HG03039 (cell line): ENCODE measurements around the gene HIVEP3.

Experiments used
- ATAC-seq: cut with Tn5 transposase; IDR thresholded peaks from one replicate; pipeline ENCODE4 v1.9.1; 2021; ENCODE audit warnings: mild to moderate bottlenecking, moderate library complexity; ENCODE audit not compliant: unreplicated experiment

HIVEP3 gene

GRCh38 chr1:41621791-41622190 lies 296.9 kb downstream of the HIVEP3 start:
- no peak for ATAC-seq

DNA sequence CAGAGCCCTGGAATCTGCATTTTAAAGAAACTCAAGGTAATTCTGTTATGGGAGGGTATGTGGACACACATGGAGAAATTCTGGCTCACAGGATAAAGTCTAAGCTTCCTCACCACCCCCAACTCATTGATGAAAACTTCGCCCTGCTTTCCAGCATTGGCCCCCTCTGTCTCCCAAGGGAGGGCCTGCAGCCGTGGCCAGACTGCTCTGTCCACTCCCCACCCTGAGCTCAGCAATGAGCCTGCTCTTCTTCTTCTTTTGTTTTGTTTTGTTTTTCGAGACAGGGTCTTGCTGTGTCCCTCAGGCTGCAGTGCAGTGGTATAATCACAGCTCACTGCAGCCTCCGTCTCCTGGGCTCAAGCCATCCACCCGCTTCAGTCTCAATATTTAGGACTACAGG lies 297.5 kb downstream of the HIVEP3 start:
- no peak for ATAC-seq

DNA sequence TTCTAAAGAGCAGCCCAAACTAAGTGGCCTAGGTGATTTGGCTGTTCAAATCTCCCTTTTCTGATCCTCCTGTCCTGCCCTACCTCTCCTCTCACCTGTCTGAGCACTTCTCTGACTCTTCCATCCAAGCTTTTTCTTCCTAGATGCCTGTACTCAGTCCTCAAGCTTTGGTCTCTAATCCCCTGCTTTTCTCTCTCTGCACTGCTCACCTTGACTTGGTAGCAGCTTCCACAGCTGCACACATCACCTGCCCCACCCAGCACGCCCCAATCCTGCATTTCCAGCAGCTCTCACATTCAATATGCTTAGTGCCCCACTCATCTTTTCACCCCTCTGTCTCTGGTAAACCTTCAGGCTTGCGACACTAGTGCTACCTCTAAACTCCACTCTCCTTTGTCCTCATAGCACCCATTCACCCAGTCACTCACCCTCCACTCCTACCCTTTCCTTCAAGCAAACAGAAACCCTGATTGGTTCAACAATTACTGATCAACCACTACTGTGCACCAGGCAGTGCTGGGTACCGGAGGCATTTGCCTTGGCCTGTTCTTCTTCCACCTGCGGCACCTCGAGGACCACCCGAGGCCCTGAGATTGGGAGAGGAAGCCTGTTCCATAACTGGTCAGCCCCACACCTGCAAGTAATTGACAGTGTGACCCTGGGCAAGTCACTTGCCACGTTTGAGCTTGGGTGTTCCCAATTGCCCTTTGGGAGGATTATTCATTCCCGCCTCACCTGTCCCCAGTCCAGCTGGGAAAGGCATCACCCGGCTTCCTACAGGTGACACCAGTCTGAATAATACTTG lies 298.2 kb downstream of the HIVEP3 start:
- ATAC-seq: no peak

DNA sequence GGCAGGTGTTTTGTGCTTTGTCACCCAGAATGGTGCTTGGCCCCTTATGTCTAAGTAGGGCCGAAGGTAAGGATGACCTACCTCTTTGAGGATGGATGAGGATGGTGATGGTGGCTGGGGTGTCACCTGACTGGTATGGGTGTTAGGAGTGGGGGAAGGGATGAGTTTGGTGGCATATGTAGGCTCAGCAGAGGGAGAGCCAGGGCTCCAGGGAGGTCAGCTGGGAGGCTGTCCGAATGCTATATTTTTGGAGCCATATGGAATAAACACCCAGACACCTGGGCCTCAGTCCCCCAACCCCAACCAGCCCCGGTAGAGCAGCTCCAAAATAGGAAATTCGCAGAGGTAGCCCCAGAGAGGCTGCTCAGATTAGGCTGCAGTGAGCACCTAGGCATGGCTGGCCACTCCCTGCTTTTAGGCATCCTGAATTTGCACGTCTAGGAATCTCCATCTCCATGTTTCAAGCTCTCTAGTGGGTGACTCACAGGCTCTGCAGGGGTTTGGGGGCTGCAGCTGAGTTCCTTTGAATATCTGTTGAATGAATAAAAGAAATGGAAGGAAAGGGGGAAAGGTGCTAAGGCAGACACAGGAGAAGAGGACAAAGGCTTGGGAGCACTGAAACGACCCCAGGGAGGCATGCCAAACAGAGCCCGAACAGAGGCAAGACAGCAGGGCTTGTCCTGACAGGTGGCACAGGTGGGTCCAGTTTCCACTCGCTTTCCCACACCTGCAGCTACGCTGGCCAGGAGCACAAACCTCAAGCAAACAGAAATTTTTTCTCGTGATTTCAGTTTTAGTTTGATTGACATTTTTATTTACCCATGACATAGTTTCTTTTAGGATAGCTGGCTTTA lies 299.0 kb downstream of the HIVEP3 start:
- ATAC-seq: no peak

DNA sequence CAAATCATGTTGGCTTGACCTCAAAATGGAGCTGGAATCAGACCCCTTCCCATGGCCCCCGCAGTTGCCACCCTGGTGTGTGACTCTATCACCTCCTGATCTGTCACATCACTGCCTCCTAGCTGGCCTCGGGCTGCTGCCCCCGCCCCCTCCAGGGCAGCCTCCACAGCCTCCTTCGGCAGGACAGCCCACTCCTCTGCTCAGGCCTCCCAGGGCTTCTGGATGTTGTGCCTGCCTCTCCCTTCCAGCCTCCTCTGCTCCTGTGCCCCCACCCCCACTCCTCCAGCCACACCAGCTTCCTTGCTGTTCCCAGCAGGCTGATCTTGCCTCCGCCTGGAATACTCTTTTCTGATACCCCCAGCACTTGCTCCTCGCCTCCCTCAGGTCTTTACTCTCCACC lies 299.9 kb downstream of the HIVEP3 start:
- no peak for ATAC-seq

DNA sequence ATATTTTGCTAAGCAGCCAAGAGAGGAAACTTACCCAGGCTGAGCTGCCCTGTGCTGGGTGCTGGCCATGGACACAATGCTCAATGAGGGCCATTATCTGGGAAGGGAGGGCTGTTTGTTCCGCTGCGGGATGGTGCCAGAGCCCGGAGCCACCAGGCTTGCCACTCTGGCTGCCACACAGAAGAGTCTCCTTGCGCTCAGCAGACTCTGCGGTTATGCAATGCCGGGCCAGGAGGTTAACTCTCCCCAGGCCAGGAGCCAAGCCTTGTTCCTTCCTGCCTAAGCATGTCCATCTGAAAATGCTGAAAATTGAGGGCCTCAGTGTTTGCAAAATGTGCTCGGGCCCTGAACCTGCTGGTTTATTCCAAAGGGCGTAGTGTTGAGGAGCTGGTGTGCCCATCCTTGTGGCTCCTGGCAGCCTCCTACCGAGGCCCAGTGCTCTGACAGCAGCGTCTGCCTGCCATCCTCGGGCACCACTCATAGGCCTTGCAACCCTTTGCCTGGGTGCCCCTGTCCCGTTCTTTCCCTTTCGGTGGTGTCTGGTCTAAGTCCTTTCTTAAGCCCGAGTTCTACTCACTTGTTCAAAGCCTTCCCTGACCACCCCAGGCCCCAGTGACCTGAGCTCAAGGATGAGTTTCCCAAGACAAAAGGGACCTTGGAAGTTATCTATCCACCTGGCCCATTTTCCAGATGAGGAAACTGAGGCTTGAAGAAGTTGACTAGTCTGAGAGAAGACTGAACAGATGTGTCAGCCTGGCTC lies 300.5 kb downstream of the HIVEP3 start:
- no peak for ATAC-seq

DNA sequence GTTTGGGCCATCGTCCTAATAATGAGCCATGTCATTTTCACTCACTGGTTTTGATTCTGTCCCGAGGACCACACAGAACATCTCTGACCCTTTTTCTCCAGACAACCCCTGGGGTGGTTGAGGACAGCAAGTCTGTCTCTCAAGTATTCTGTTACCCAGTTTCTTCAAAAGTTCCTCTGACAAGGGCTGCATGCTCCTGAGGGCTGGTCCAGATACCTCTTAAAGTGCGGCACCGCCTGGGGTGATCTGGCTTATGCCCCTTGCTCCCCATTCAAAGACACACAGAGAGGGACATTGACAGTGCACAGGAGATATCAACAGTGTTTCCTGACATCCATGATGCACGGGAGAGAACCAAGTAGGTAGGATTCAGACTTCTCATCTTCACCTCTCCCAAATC lies 301.4 kb downstream of the HIVEP3 start:
- no peak for ATAC-seq

GRCh38 chr1:41616563-41616962 lies 302.2 kb downstream of the HIVEP3 start:
- no peak for ATAC-seq

DNA sequence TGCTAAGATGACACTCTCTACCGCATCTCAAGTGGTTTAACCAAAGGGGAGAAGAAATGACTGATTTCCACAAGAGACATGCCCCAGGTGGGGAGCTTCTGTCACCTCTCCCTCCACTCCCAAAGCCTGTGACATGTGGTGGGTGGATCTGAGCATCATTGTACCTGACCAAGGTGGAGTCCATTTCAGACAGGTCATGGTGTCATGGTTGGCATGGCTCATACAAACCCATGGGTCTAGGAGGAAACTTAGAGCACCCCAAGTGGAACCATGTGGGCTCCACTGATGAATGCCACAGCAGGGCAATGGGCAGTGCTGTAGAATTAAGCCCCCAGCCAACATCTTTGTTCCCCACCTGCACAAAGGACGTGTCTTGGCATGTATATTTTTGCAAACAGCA lies 302.7 kb downstream of the HIVEP3 start:
- no peak for ATAC-seq

DNA sequence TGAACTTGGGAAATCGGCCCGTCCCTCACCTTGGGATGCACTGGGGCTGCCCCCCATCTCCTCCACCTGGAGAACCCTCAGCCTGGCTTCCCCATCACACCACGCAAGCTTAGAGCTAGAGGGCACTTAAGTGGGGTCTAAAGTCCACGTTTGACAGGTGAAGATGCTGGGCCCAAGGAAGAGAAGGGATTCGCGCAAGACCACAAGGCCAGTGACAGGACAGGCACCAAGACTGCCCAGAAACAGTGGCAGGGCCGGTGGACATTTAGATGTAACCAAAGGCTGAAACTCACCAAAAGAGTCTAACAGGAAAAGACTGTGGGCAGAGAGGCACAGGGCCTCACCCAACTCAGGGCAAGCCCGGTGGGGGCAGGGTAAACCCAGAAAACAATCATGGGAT lies 303.4 kb downstream of the HIVEP3 start:
- no peak for ATAC-seq

DNA sequence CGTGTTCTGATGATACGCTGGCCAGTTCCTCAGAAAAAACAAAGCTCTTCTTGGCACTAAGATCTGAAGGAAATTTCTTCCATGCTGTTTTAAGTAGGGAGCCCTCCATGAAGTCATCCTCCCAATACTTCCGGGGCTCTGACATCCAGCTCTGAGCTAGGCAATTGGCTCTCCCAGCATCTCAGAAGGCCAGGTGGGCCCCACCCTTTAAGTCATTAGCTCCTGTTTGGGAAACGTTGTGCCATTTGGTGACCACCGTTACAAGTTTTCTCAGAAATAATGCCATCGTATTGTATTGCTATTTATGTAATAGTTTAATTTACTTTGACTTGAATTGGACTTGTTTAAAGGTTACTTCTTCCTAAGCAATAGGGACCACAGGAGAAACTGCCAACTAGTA lies 303.9 kb downstream of the HIVEP3 start:
- no peak for ATAC-seq

- no peak for ATAC-seq
These were observed 304.8 kb downstream of the HIVEP3 start for GRCh38 chr1:41613689-41614574.

DNA sequence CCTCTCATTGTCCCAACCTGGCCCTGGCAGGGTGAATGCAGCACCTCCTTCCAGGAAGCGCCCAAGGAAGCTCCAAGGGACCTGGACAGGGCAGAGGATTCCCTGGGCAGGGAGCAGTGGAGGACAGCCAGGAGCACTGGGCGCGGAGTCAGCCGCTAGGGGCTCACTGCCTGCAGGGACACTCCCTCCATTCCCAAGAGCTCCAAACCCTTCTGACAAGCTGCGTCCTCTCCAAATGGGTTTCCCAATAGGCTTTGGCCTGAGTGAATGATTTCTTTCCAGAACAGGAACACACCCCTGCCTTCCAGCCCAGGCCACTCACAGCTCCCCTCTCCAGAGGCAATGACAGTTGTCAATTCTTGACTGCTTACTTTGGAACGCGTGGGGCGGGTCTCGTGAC lies 305.8 kb downstream of the HIVEP3 start:
- no peak for ATAC-seq

DNA sequence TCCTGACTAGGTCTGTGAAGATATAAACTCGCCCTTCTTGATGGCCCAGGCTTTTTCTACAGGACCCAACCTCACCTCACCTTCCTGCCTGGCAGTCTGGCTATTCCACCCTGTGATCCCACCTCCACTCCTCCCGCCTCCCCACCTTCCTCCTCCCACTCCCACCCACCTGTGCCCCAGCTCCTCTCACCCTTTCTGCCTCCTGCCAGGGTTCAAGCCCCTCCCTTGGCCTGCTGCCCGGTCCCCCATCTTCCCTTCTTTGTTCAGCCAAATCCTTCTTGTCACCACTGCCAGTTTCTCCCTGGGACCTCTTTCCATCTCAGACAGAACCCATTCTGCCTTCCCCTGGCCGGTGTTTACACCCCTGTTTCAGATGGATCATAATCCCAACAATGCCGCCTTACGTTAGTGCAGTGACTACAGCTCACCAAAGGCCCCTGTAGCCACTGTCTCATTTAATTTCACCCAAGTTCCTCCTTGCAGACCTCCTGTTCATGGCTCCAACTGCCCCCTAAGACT lies 306.7 kb downstream of the HIVEP3 start:
- no peak for ATAC-seq

- ATAC-seq: no peak
These were observed 307.4 kb downstream of the HIVEP3 start for GRCh38 chr1:41611068-41611931.

GRCh38 chr1:41610361-41610760 lies 308.4 kb downstream of the HIVEP3 start:
- ATAC-seq: no peak

- no peak for ATAC-seq
These were observed 309.4 kb downstream of the HIVEP3 start for GRCh38 chr1:41609166-41609883.

DNA sequence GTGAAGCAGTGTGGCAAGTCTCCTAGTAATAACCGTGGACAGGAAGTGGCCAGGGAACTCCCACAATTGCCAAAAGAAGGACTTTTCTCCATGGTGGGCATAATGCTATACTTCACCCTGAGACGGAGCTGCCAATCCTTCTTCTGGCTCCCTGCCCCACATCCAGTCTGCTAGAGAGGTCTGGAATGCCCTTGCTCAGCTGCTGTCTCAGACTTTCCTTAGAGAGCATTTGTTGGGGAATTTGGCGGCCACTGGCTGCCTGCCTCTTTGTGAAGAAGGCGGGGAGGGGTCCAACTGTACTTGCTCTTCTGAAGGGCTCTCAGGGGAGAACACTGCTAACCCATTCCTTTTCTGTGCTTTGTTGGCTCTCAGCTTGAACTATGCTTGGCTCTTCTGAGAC lies 310.5 kb downstream of the HIVEP3 start:
- no peak for ATAC-seq

DNA sequence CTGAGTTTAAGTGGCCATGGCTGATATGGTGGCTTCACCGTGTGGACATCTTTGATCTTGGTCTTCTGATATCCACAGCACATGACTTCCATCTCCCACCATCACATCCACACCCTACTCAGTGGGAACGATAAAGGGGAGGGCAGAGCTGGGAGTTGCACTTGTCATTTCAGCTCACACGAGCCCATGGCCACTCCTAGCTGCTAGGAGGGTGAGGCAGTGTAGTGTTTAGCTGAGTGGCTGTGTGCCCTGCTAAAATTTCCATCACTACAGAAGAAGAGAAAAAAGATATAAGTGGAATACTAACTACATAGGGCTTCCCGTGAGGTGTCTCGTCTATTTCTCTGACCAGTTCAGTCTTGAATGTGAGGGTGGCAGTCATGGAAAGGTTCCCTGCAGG lies 310.9 kb downstream of the HIVEP3 start:
- ATAC-seq: no peak
